HepG2 (cell line): ENCODE measurements around the gene MFSD12. TPM values are rescaled to one million over a fixed set of nuclear protein-coding genes. Genes with fewer than 3 reads are reported as not detected.
A peak's percentile ranks its signal among the peaks of the same experiment; 100 is the strongest.

Source experiments
- ATRX ChIP-seq: sonication (generic); formaldehyde crosslinking; IDR thresholded peaks from 2 replicates; pipeline ENCODE4 v1.4.0; 2020; ENCODE audit warnings: missing genetic modification reagents, borderline replicate concordance
- MED1 ChIP-seq: sonication (generic); formaldehyde crosslinking; IDR thresholded peaks from 2 replicates; pipeline ENCODE4 v1.4.0; 2020; ENCODE audit warnings: missing genetic modification reagents
- PAX8 ChIP-seq: sonication (generic); formaldehyde crosslinking; IDR thresholded peaks from 2 replicates; pipeline ENCODE4 v1.8.0; 2022; ENCODE audit warnings: mild to moderate bottlenecking, missing genetic modification reagents, borderline replicate concordance
- RORA ChIP-seq: sonication (generic); formaldehyde crosslinking; IDR thresholded peaks from 2 replicates; pipeline ENCODE4 v1.5.0; 2020; ENCODE audit warnings: mild to moderate bottlenecking, missing genetic modification reagents, moderate library complexity
- SIN3A ChIP-seq: IDR thresholded peaks from 2 replicates; pipeline ENCODE4 v1.6.1; 2011; ENCODE audit warnings: low read depth, mild to moderate bottlenecking, control low read depth, low read length, borderline replicate concordance
- SKI ChIP-seq: fragments of 450-650 bp; IDR thresholded peaks from one replicate; pipeline ENCODE4 v1.6.1; 2018; ENCODE audit warnings: mild to moderate bottlenecking; ENCODE audit not compliant: partially characterized antibody
- ZMYM3 ChIP-seq: sonication (generic); formaldehyde crosslinking; IDR thresholded peaks from 2 replicates; pipeline ENCODE4 v1.5.1; 2020; ENCODE audit warnings: mild to moderate bottlenecking, missing genetic modification reagents
- ZNF451 ChIP-seq: sonication (generic); formaldehyde crosslinking; IDR thresholded peaks from 2 replicates; pipeline ENCODE4 v1.5.0; 2020; ENCODE audit warnings: mild to moderate bottlenecking, missing genetic modification reagents
- polyA plus RNA-seq, 8 experiments: library from polyadenylated mRNA; depleted of rRNA in 3 of 8; stranded (reverse) in 7 of 8; unstranded in 1 of 8; fragments of >200 nt; fragmentation: Illumina TruSeq in 4 of 8; extraction: Trizol in 4 of 8; gene quantifications; 2 replicates each; pipeline versions ENCODE4 v1.2.1 to v1.2.3, GENCODE V29; 2011 to 2016; ENCODE audit warnings: low read depth in 4 of 8, missing spikeins in 1 of 8, mixed read lengths in 1 of 8; ENCODE audit not compliant: insufficient read depth in 1 of 8
- total RNA-seq, 5 experiments: library from RNA; depleted of rRNA; stranded (reverse); fragments of >200 nt; fragmentation: Illumina TruSeq; extraction: Trizol; gene quantifications; 2 replicates each; pipeline ENCODE4 v1.2.3, GENCODE V29; 2016; ENCODE audit warnings: low read depth in 1 of 5
- TF ChIP-seq, protein P1 (sequence below), 2 experiments: fragments of 450-650 bp in 1 of 2; sonication (generic) in 1 of 2; formaldehyde crosslinking in 1 of 2; IDR thresholded peaks; 2 replicates each; pipeline versions ENCODE4 v1.6.1 to v1.8.0; 2016 to 2022; ENCODE audit warnings: antibody characterized with exemption in 1 of 2, mild to moderate bottlenecking in 1 of 2, missing genetic modification reagents in 1 of 2
- TF ChIP-seq, protein P2 (sequence below): IDR thresholded peaks from 2 replicates; pipeline ENCODE4 v1.6.1; 2016; ENCODE audit warnings: low read depth
- TF ChIP-seq, protein P3 (sequence below): sonication (generic); formaldehyde crosslinking; IDR thresholded peaks from 2 replicates; pipeline ENCODE4 v1.4.0; 2020; ENCODE audit warnings: mild to moderate bottlenecking, missing genetic modification reagents
- TF ChIP-seq, protein P4 (sequence below): sonication (generic); formaldehyde crosslinking; IDR thresholded peaks from 2 replicates; pipeline ENCODE4 v1.4.0; 2020; ENCODE audit warnings: missing genetic modification reagents, borderline replicate concordance
- TF ChIP-seq, protein P5 (sequence below): sonication (generic); formaldehyde crosslinking; IDR thresholded peaks from 2 replicates; pipeline ENCODE4 v1.5.1; 2020; ENCODE audit warnings: mild to moderate bottlenecking, missing genetic modification reagents, moderate library complexity

MFSD12 gene
- total and polyA plus RNA-seq, 2 of the 13 experiments (the other 11 are each of a cell fraction or from before 2014, with no cell fraction given): 27.2 to 29.1 TPM

DNA sequence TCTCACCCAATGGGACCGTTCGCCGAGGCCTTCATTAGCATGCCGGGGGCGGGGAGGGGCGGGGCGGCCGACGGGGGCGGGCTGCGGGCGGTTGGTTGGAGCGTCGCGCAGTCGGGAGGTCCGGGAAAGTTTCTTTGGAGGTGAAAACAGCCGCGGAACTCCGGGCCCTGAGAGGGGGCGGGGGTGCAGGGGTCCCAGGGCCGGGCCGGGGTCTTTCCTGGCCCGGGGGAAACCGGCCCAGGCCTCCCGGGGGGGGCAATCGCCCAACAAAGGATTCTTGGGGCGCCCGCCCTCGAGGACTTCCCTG lies 15.4 kb upstream of the MFSD12 start, which contains the start of gene HMG20B (continued):
- TF ChIP-seq, protein P1, sequence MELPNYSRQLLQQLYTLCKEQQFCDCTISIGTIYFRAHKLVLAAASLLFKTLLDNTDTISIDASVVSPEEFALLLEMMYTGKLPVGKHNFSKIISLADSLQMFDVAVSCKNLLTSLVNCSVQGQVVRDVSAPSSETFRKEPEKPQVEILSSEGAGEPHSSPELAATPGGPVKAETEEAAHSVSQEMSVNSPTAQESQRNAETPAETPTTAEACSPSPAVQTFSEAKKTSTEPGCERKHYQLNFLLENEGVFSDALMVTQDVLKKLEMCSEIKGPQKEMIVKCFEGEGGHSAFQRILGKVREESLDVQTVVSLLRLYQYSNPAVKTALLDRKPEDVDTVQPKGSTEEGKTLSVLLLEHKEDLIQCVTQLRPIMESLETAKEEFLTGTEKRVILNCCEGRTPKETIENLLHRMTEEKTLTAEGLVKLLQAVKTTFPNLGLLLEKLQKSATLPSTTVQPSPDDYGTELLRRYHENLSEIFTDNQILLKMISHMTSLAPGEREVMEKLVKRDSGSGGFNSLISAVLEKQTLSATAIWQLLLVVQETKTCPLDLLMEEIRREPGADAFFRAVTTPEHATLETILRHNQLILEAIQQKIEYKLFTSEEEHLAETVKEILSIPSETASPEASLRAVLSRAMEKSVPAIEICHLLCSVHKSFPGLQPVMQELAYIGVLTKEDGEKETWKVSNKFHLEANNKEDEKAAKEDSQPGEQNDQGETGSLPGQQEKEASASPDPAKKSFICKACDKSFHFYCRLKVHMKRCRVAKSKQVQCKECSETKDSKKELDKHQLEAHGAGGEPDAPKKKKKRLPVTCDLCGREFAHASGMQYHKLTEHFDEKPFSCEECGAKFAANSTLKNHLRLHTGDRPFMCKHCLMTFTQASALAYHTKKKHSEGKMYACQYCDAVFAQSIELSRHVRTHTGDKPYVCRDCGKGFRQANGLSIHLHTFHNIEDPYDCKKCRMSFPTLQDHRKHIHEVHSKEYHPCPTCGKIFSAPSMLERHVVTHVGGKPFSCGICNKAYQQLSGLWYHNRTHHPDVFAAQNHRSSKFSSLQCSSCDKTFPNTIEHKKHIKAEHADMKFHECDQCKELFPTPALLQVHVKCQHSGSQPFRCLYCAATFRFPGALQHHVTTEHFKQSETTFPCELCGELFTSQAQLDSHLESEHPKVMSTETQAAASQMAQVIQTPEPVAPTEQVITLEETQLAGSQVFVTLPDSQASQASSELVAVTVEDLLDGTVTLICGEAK (IDR thresholded peaks at IDR 0.05): no peak
- TF ChIP-seq, protein P1 (CRISPR knock-in tag; IDR thresholded peaks at IDR 0.05): no peak
- TF ChIP-seq ZMYM3 (CRISPR knock-in tag) (no peak), SKI (no peak), PAX8 (CRISPR knock-in tag) (no peak), RORA (no peak), MED1 (CRISPR knock-in tag) (no peak), ATRX (CRISPR knock-in tag) (no peak), SIN3A (peak; percentile 26; the same call in 1 of the 2 replicates), ZNF451 (CRISPR knock-in tag) (no peak)
- TF ChIP-seq, protein P2, sequence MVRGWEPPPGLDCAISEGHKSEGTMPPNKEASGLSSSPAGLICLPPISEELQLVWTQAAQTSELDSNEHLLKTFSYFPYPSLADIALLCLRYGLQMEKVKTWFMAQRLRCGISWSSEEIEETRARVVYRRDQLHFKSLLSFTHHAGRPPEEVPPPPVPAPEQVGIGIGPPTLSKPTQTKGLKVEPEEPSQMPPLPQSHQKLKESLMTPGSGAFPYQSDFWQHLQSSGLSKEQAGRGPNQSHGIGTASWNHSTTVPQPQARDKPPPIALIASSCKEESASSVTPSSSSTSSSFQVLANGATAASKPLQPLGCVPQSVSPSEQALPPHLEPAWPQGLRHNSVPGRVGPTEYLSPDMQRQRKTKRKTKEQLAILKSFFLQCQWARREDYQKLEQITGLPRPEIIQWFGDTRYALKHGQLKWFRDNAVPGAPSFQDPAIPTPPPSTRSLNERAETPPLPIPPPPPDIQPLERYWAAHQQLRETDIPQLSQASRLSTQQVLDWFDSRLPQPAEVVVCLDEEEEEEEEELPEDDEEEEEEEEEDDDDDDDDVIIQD (CRISPR knock-in tag): no peak
- TF ChIP-seq, protein P3, sequence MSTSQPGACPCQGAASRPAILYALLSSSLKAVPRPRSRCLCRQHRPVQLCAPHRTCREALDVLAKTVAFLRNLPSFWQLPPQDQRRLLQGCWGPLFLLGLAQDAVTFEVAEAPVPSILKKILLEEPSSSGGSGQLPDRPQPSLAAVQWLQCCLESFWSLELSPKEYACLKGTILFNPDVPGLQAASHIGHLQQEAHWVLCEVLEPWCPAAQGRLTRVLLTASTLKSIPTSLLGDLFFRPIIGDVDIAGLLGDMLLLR (CRISPR knock-in tag): no peak
- TF ChIP-seq, protein P4, sequence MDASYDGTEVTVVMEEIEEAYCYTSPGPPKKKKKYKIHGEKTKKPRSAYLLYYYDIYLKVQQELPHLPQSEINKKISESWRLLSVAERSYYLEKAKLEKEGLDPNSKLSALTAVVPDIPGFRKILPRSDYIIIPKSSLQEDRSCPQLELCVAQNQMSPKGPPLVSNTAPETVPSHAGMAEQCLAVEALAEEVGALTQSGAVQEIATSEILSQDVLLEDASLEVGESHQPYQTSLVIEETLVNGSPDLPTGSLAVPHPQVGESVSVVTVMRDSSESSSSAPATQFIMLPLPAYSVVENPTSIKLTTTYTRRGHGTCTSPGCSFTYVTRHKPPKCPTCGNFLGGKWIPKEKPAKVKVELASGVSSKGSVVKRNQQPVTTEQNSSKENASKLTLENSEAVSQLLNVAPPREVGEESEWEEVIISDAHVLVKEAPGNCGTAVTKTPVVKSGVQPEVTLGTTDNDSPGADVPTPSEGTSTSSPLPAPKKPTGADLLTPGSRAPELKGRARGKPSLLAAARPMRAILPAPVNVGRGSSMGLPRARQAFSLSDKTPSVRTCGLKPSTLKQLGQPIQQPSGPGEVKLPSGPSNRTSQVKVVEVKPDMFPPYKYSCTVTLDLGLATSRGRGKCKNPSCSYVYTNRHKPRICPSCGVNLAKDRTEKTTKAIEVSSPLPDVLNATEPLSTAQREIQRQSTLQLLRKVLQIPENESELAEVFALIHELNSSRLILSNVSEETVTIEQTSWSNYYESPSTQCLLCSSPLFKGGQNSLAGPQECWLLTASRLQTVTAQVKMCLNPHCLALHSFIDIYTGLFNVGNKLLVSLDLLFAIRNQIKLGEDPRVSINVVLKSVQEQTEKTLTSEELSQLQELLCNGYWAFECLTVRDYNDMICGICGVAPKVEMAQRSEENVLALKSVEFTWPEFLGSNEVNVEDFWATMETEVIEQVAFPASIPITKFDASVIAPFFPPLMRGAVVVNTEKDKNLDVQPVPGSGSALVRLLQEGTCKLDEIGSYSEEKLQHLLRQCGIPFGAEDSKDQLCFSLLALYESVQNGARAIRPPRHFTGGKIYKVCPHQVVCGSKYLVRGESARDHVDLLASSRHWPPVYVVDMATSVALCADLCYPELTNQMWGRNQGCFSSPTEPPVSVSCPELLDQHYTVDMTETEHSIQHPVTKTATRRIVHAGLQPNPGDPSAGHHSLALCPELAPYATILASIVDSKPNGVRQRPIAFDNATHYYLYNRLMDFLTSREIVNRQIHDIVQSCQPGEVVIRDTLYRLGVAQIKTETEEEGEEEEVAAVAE (CRISPR knock-in tag): no peak
- TF ChIP-seq, protein P5, sequence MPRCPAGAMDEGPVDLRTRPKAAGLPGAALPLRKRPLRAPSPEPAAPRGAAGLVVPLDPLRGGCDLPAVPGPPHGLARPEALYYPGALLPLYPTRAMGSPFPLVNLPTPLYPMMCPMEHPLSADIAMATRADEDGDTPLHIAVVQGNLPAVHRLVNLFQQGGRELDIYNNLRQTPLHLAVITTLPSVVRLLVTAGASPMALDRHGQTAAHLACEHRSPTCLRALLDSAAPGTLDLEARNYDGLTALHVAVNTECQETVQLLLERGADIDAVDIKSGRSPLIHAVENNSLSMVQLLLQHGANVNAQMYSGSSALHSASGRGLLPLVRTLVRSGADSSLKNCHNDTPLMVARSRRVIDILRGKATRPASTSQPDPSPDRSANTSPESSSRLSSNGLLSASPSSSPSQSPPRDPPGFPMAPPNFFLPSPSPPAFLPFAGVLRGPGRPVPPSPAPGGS (CRISPR knock-in tag): no peak
